K562 (cell line): ENCODE data around the gene COL23A1. TPM values are rescaled to one million over a fixed set of nuclear protein-coding genes. Genes with fewer than 3 reads are reported as not detected.

Experiments used
- ATAC-seq: fragments of 200-7000 bp; cut with Tn5 transposase; 3 replicates; pipeline ENCODE4 v1.9.1; 2020; ENCODE audit warnings: moderate library complexity
- BruUV-seq: library from RNA; stranded (reverse); fragments of 400-500 nt; replicated peaks from 2 replicates; lab custom pipeline; 2021; lab: Mats Ljungman, UMichigan
- CTCF ChIA-PET: fragments of 300-600 bp; formaldehyde crosslinking; extraction: SDS; loops from one replicate; lab custom pipeline; 2021; ENCODE audit warnings: low intra/inter-chr PET ratio; lab: Yijun Ruan, JAX
- POLR2A ChIA-PET: fragments of 300-600, 350-650 bp; sonication (Branson Sonifier 250); formaldehyde crosslinking; extraction: SDS; loops from one replicate; lab custom pipeline; 2021; ENCODE audit warnings: antibody characterized with exemption, inconsistent platforms; lab: Yijun Ruan, JAX
- DNase-seq, 4 experiments: peaks; one replicate each; pipeline versions ENCODE4 v3.0.0 to v3.0.0-alpha.2; 2011 to 2018; ENCODE audit warnings: low spot score in 3 of 4, mixed read lengths in 3 of 4; ENCODE audit errors: extremely low read depth in 1 of 4
- FAIRE-seq: peaks from 2 replicates; lab custom pipeline; 2011; peaks lifted over from hg19 to GRCh38; lab: Jason Lieb, UNC
- H2AFZ ChIP-seq: 2 replicates; pipeline ENCODE4 v1.6.0; 2011; ENCODE audit warnings: low read depth, low read length, control low read depth, inconsistent platforms
- H3K27ac ChIP-seq: fragments of 200-600 bp; 3 replicates; pipeline ENCODE4 v1.8.0; 2011; ENCODE audit warnings: low read depth, mild to moderate bottlenecking, control low read depth, inconsistent platforms, low read length, moderate library complexity, mixed read lengths; ENCODE audit errors: extremely low read depth
- H3K27me3 ChIP-seq, 2 experiments: fragments of 300-600 bp in 1 of 2; 2 replicates in 1 of 2; 3 replicates in 1 of 2; pipeline versions ENCODE4 v1.6.0 to v1.8.0; 2011; ENCODE audit warnings: inconsistent platforms in 2 of 2, low read length in 2 of 2, mild to moderate bottlenecking in 1 of 2, mixed read lengths in 1 of 2, moderate library complexity in 1 of 2; ENCODE audit not compliant: control insufficient read depth in 2 of 2, insufficient read depth in 2 of 2
- H3K36me3 ChIP-seq: fragments of 300-600 bp; 3 replicates; pipeline ENCODE4 v1.8.0; 2011; ENCODE audit warnings: mild to moderate bottlenecking, low read length, inconsistent platforms; ENCODE audit not compliant: control insufficient read depth, insufficient read depth
- H3K4me1 ChIP-seq, 2 experiments: fragments of 200-600 bp in 1 of 2; replicated peaks in 1 of 2; 2 replicates in 1 of 2; 3 replicates in 1 of 2; pipeline versions ENCODE4 v1.5.1 to v1.8.0; 2011; ENCODE audit warnings: inconsistent platforms in 2 of 2, low read length in 2 of 2, mild to moderate bottlenecking in 1 of 2, mixed read lengths in 1 of 2, moderate library complexity in 1 of 2; ENCODE audit not compliant: control insufficient read depth in 2 of 2, insufficient read depth in 2 of 2
- H3K4me2 ChIP-seq: 2 replicates; pipeline ENCODE4 v1.6.1; 2011; ENCODE audit warnings: low read length, control low read depth, inconsistent platforms, mixed read lengths; ENCODE audit not compliant: insufficient read depth
- H3K4me3 ChIP-seq: fragments of 200-600 bp; sonication (generic), shearing (Covaris generic); 2 replicates; pipeline ENCODE4 v1.5.1; 2016; ENCODE audit warnings: control low read depth, inconsistent platforms
- H3K79me2 ChIP-seq: fragments of 200-600 bp; 3 replicates; pipeline ENCODE4 v1.8.0; 2011; ENCODE audit warnings: low read length, inconsistent platforms; ENCODE audit not compliant: control insufficient read depth, insufficient read depth
- H3K9ac ChIP-seq, 2 experiments: 2 replicates each; pipeline versions ENCODE4 v1.6.0 to v1.6.1; 2011; ENCODE audit warnings: low read depth in 2 of 2, low read length in 2 of 2, control low read depth in 1 of 2, inconsistent platforms in 1 of 2, mild to moderate bottlenecking in 1 of 2, mixed read lengths in 1 of 2; ENCODE audit not compliant: insufficient read depth in 1 of 2
- H3K9me1 ChIP-seq: one replicate; pipeline ENCODE4 v1.6.0; 2011; ENCODE audit warnings: inconsistent platforms, mild to moderate bottlenecking, low read length, moderate library complexity; ENCODE audit not compliant: control insufficient read depth, insufficient read depth
- H3K9me3 ChIP-seq: replicated peaks from 2 replicates; pipeline ENCODE4 v1.5.1; 2011; ENCODE audit warnings: low read depth, low read length, inconsistent platforms; ENCODE audit not compliant: control insufficient read depth, insufficient read depth
- H4K20me1 ChIP-seq: replicated peaks from 2 replicates; pipeline ENCODE4 v1.6.1; 2011; ENCODE audit warnings: low read length, inconsistent platforms, mixed read lengths; ENCODE audit not compliant: control insufficient read depth, insufficient read depth
- NCOA1 ChIP-seq: fragments of 450-650 bp; IDR thresholded peaks from 2 replicates; pipeline ENCODE4 v1.6.1; 2016; ENCODE audit warnings: low read depth
- WHSC1 ChIP-seq: IDR thresholded peaks from one replicate; pipeline ENCODE4 v1.6.1; 2012; ENCODE audit warnings: low read length, control low read depth, inconsistent platforms
- WGBS: fragments of 100-300 bp; shearing (Covaris generic); methylation state at CpG from one replicate; pipeline ENCODE4 v1.1.6; 2016; ENCODE audit warnings: low coverage, mixed read lengths; ENCODE audit not compliant: insufficient coverage; ENCODE audit errors: missing lambda C conversion rate; 5-methylcytosine and 5-hydroxymethylcytosine counted together
- in situ Hi-C: fragments of 300-500 bp; cut with MboI; formaldehyde crosslinking; loops from 4 replicates; pipeline ENCODE4 v1.15.0; 2018; ENCODE audit warnings: inconsistent platforms, mixed read lengths
- intact Hi-C: fragments of 100-400 bp; cut with micrococcal nuclease; formaldehyde crosslinking; loops from 2 replicates; pipeline ENCODE4 v1.14.2; 2022
- polyA plus RNA-seq, 8 experiments: library from polyadenylated mRNA; depleted of rRNA in 4 of 8; stranded (reverse) in 5 of 8; unstranded in 3 of 8; fragments of >200 nt; fragmentation: Nextera tagmentation in 2 of 8; fragmentation: Illumina TruSeq in 1 of 8; extraction: Ambion mirVana in 2 of 8; extraction: Trizol in 1 of 8; gene quantifications; 2 replicates each; pipeline versions ENCODE4 v1.2.1 to v1.2.3, GENCODE V29; 2011 to 2014; ENCODE audit warnings: inconsistent platforms in 1 of 8, missing spikeins in 1 of 8
- total RNA-seq, 7 experiments: library from RNA; depleted of rRNA in 6 of 7; stranded (reverse); fragments of >200 nt in 6 of 7; fragmentation: Illumina TruSeq in 2 of 7; extraction: Trizol in 2 of 7; gene quantifications; 2 replicates each; pipeline versions ENCODE4 v1.2.1 to v1.2.3, GENCODE V29; 2011 to 2021; ENCODE audit warnings: low replicate concordance in 1 of 7
- TF ChIP-seq, protein P1 (sequence below): sonication (generic); formaldehyde crosslinking; IDR thresholded peaks from 2 replicates; pipeline ENCODE4 v1.8.1; 2022; ENCODE audit warnings: missing genetic modification reagents

The COL23A1 gene
- total and polyA plus RNA-seq, 9 of the 15 experiments (the other 6 are each of a cell fraction or from before 2014, with no cell fraction given): 0.09 TPM; not detected in 8

DNA sequence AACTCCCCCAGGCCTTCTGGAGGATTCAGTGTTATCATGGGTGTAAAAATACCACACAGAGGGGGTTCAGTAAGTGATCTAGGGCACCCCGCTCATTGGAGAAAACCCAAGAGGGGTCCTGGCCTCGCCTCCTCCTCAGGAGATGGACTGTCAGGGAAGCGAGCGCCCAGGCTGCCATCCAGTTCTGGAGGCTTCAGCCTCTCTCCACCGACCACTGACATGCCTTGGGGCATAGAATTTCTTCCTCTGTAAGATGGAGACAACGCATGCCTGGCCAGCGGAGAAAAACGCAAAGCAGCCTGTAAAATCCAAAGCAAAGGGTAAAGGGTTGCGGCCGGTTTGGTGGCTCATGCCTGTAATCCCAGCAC lies 165.4 kb downstream of the COL23A1 start:
- FAIRE-seq: no peak
- no peak for ATAC-seq
- POLR2A ChIA-PET: no interaction called here

More for the DNA sequence above, 165.4 kb downstream of the COL23A1 start:
- Histone ChIP-seq H3K4me2 (no peak overlapping the region), H4K20me1 (peaks cover 3% of the 10 kb centered on the region; the same call in 1 of the 2 replicates), H3K27ac (no peak overlapping the region), H3K9me1 (no peaks in the 10 kb centered on the region), H3K79me2 (no peaks in the 10 kb centered on the region), H3K9me3 (no peaks in the 10 kb centered on the region), H3K27me3 (peaks cover 0 to 15% of the 10 kb centered on the region in 2 experiments; a peak in 2 of 5 replicates), H3K36me3 (no peaks in the 10 kb centered on the region), H3K4me3 (no peak overlapping the region), H3K9ac (no peak overlapping the region), H2AFZ (no peak overlapping the region), H3K4me1 (peaks cover 0 to 23% of the 10 kb centered on the region in 2 experiments; a peak in 2 of 5 replicates)
- in situ Hi-C loops (no loop called here), intact Hi-C loops (no loop called here)
- no peak for TF ChIP-seq WHSC1
- TF ChIP-seq, protein P1, sequence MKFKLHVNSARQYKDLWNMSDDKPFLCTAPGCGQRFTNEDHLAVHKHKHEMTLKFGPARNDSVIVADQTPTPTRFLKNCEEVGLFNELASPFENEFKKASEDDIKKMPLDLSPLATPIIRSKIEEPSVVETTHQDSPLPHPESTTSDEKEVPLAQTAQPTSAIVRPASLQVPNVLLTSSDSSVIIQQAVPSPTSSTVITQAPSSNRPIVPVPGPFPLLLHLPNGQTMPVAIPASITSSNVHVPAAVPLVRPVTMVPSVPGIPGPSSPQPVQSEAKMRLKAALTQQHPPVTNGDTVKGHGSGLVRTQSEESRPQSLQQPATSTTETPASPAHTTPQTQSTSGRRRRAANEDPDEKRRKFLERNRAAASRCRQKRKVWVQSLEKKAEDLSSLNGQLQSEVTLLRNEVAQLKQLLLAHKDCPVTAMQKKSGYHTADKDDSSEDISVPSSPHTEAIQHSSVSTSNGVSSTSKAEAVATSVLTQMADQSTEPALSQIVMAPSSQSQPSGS (CRISPR knock-in tag): no peak
- TF ChIP-seq NCOA1: no peak
- CTCF ChIA-PET: interaction anchor here (0.6 kb wide), 1 partner anchor 32 kb away, joined by 3 read pairs; no protein-coding TSS in a partner anchor
- DNase-seq: no peak
- WGBS: 64% methylated on average over 10 of the region's 10 CpGs
- BruUV-seq: no TSS peak
